GM21786 (cell line): ENCODE measurements around the gene IFT122.
"Not testable (repeated sequence)": the region's sequence is repeated elsewhere in the genome, so short reads cannot be mapped to it uniquely, and the experiment has no call there.

Experiments used
- ATAC-seq: cut with Tn5 transposase; IDR thresholded peaks from one replicate; pipeline ENCODE4 v1.9.1; 2021; ENCODE audit not compliant: unreplicated experiment

IFT122 gene

GRCh38 chr3:129515108-129515820 is 75.2 kb downstream of the IFT122 start:
- not testable (repeated sequence) for ATAC-seq

GRCh38 chr3:129515821-129516432 is 75.9 kb downstream of the IFT122 start:
- ATAC-seq, result not testable (repeated sequence)

DNA sequence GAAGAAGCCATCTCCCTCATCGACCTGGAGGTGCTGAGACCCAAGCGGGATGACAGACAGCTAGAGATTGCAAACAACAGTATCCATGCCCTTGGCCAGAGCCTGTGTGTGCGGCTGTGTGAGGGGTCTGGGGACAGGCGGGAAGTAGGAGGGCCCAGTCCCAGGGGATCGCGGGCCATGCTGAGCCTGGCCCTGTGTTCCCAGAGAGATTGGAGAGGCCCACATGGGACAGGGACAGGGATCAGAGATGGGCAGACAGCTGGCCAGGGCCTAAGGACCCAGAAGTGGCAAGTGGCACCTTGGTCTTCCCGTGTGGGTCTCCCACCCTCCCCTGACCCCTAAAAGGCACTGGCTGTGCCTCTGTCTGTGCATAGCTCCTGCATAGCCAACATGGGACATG is 77.5 kb downstream of the IFT122 start:
- ATAC-seq, result no peak

GRCh38 chr3:129518038-129518561 is 78.1 kb downstream of the IFT122 start:
- ATAC-seq, result no peak

DNA sequence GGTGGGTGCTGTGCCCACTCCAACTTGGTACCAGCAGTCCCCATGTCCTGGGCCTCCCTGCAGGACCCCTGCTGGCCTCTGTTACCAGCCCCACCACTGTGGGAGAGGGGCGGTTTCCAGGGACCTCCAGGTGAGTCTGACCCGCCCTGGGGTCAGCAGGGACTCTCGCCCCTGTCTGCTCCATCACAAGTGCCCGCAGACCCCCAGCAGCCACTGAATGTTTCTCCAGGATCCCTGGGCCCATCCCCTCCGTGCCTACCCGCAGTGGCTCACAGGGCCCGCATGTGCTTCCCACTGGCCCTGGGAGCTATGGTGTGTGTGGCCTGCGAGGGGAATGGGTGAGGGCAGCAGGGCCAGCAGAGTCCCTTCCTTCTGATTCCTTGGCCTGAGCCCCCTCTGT is 78.6 kb downstream of the IFT122 start:
- no peak for ATAC-seq

GRCh38 chr3:129519449-129519848 is 79.4 kb downstream of the IFT122 start:
- ATAC-seq, result no peak

DNA sequence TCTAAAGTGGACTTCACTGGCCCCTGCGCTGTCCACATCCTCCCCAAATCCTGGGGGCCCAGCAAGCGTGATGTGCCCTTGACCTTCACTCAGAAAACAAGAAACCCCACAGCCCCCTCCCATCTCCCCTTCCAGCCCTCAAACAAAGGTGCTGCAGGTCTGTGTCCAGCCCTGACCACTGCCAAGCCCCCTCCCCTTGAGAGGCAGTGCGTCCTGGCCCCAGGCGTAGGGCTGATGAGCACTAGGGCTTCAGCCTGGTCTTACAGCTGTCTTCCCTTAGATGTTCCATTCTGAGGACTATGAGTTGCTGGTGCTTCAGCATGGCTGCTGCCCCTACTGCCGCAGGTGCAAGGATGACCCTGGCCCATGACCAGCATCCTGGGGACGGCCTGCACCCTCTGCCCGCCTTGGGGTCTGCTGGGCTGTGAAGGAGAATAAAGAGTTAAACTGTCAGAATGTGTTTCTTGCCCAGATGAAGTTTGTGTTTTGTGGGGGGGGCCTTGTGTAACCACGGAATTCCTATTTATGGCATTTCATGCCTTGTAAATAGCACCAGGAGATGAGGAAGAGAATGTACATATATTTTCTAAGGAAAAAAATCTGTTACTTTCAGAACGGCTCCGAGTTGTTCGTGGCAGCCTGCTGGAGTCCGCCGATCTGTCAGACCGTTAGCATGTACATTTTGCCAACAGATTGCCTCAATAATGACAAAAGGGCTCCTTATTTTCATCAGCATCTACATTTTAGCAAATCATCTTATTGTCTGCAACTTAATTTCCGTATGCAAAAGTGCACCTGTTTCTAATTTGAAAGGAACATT is 80.1 kb downstream of the IFT122 start:
- ATAC-seq, result no peak

- no peak for ATAC-seq
Measured at GRCh38 chr3:129520960-129521359, 80.9 kb downstream of the IFT122 start.

GRCh38 chr3:129521611-129522010 is 81.6 kb downstream of the IFT122 start:
- no peak for ATAC-seq

DNA sequence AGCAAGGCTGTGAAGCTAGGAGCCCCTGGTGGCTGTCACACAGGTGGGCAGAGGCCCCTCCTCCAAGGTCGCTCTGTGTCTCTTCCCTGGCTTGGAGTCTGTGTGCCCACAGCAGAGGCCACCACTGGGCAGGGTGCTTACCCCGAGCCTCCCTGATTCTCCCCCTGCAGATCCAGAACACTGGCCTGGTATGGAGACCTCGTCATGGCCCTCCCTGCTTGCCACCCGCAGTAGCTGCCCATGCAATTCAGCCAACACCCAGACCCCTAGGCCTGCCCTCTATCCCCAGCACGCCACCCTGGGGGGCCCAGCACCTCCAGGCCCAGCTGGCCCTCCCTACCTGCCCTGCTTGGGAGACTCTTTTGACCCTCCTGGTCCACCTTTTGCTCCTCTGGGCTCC is 82.9 kb downstream of the IFT122 start:
- ATAC-seq, result no peak

DNA sequence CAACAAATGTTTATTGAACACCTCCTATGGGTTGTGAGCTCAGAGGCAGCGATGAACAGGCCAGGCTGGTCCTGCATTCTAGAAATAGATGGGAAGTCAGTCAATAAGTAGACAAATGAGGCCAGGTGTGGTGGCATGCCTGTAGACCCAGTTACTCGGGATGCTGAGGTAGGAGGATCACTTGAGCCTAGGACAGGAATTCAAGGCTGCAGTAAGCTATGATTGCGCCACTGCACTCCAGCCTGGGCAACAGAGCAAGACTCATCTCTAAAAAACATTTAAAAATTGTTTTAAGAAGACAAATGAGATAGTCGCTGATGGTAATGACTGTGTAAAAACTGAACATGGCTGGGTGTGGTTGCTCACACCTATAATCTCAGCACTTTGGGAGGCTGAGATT is 84.1 kb downstream of the IFT122 start:
- ATAC-seq, result no peak

- no peak for ATAC-seq
Measured at GRCh38 chr3:129525341-129525968, 85.4 kb downstream of the IFT122 start.

DNA sequence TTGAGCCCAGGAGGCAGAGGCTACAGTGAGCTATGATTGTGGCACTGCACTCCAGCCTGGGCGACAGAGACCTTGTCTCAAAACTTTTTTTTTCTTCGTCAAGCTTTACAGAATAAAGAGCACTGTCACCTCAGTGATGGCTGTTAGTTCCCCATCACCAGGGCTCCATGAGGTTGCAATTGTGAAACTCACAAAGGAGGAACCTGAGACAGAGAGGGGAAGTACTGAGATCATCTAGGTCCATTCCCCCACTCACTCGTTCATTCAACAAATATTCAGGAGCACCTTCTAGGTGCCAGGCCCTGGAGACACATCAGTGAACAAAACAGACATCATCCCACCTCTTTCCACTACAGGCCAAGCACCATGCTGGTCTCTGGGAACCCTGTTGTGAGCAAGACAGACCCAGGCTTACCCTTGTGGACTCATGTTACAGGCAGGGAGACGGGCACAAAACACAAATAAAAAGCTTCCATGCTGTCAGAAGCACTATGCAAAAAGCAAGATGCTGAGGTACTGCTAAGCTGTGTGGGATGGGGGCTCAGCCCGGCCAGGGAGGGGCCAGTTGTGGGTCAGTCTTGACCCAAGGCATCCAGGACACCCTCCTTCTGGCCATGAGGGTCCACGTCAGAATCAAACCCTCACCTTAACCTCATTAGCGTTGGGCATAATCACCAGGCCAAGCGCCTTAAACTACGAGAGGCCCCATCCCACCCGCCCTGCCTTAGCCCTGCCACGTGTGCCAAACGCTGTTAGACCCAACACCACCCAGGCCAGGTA is 86.3 kb downstream of the IFT122 start:
- peak; percentile 94 for ATAC-seq

DNA sequence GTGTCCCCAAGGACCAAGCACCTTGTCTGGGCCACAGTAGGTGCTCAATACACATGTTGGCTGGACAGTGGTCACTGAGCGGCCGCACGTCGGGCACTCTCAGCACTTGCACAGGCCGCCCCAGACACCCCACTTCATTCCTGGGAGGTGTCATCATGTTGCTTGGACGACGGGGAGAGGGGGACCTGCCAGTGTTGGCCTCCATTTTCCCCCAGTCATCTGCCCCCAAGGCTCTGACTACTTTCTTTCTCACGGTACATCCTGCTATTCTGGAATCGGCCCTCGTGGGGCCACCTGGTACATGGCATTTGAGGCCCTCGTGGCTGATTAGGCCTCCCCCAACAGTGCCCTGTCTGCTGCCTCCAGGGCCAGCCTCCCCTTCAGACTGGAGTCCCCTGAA is 87.2 kb downstream of the IFT122 start:
- no peak for ATAC-seq

DNA sequence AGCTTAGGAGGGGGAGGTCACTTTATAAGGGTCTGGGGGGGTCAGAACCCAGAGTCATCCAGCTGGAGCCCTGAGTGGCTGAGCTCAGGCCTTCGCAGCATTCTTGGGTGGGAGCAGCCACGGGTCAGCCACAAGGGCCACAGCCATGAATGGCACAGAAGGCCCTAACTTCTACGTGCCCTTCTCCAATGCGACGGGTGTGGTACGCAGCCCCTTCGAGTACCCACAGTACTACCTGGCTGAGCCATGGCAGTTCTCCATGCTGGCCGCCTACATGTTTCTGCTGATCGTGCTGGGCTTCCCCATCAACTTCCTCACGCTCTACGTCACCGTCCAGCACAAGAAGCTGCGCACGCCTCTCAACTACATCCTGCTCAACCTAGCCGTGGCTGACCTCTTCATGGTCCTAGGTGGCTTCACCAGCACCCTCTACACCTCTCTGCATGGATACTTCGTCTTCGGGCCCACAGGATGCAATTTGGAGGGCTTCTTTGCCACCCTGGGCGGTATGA is 88.6 kb downstream of the IFT122 start, which contains the start of gene RHO:
Gene RHO, plus strand, starts transcription at position 51 of the 512 bp plus-strand sequence. Its CDS starts 95 bp downstream, at position 146.
- ATAC-seq, result no peak

GRCh38 chr3:129529436-129530210 is 89.6 kb downstream of the IFT122 start:
- no peak for ATAC-seq

- no peak for ATAC-seq
Measured at GRCh38 chr3:129530251-129530791, 90.3 kb downstream of the IFT122 start.

GRCh38 chr3:129530821-129531220 is 90.8 kb downstream of the IFT122 start:
- no peak for ATAC-seq

DNA sequence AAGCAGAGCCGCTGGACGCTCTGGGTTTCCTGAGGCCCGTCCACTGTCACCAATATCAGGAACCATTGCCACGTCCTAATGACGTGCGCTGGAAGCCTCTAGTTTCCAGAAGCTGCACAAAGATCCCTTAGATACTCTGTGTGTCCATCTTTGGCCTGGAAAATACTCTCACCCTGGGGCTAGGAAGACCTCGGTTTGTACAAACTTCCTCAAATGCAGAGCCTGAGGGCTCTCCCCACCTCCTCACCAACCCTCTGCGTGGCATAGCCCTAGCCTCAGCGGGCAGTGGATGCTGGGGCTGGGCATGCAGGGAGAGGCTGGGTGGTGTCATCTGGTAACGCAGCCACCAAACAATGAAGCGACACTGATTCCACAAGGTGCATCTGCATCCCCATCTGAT is 91.7 kb downstream of the IFT122 start:
- ATAC-seq, result no peak
